HTERT RPE-1 (cell line): ENCODE data around the gene NGEF.
"Not testable (repeated sequence)": the region's sequence is repeated elsewhere in the genome, so short reads cannot be mapped to it uniquely, and the experiment has no call there.

Experiments used
- in situ Hi-C: fragments of 300-500 bp; cut with MboI; formaldehyde crosslinking; loops from 4 replicates; pipeline ENCODE4 v1.14.3; 2020; ENCODE audit warnings: low sequenced_read_pairs

NGEF gene

GRCh38 chr2:233023007-233023760, 10.1 kb upstream of the NGEF start:
- in situ Hi-C loops: no loop called here

DNA sequence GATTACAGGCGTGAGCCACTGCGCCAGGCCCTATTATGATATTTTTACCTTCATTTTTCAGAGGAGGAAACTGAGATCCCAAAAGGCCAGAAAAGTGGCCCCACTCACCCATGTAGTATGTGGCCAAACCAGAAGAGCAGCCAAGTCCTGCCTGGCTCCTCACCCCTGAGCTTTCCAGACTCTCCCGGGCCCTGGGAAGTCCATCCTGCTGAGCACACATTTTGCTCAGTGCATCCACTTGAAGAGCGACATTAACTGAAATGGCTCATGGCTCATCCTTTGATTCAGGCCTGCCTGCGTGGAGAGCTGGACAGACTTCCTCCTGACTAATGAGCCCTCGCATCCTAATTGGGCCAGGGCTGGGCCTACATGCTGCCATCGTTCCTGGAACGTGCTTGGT, 9.5 kb upstream of the NGEF start:
- in situ Hi-C loops: no loop called here

DNA sequence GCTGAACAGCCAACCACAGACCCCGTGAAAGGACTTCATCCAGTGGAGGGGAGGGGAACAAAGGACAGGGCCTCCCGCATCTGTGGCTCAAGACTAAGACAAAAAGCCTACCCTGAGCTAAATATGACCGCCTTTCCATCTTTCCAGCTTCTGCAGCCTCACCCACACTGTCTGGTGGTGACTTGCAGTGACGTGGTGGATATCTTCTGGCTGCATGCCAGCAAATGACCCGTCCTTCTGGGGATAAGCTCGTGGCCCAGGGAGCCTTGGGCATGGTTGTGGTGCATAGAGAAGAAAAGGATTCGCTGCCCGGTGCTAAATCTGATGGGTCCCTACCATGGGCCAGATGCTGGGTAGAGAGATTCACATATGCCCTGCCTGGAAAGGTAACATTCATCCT, 8.7 kb upstream of the NGEF start:
- in situ Hi-C loops: no loop called here

GRCh38 chr2:233020454-233020853, 7.4 kb upstream of the NGEF start:
- in situ Hi-C loops: no loop called here

- in situ Hi-C loops: not testable (repeated sequence)
Observed at GRCh38 chr2:233019610-233020009, 6.6 kb upstream of the NGEF start.

DNA sequence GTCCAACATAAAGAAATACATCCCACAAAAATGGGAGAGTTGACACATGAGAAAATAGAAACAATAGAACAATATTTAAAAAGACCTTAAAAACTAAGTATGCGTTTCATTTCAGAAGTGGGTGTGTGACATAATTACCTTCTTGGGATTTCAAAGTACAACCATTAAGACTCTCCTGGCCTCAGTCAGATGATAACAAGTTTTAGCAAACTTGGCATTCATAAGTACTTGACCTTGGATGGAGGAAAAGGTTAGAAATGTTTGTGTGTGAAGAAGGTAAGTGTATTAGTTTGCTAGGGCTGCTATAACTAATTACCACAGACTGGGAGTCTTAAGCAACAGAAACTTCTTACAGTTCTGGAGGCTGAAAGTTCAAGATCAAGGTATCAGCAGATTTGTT, 4.9 kb upstream of the NGEF start:
- in situ Hi-C loops: no loop called here

DNA sequence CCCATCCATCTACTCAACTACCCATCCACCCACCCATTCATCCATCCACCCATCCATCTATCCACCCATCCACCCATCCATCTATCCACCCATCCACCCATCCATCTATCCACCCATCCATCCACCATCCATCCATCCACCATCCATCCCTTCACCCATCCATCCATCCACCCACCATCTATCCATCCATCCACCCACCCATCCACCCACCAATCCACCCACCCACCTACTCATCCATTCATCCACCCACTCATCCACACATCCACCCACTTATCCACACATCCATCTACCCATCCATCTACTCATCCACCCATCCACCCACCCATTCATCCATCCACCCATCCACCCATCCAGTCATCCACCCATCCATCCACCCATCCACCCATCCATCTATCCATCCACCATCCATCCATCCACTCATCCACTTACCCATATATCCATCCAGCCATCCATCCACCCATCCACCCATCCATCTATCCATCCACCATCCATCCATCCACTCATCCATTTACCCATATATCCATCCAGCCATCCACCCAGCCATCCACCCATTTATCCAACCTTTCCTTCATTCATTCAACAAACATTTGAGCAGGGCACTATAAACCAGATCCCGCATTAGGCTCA, 2.1 kb upstream of the NGEF start:
- in situ Hi-C loops: no loop called here

GRCh38 chr2:233013650-233014049, 594 bp upstream of the NGEF start:
- in situ Hi-C loops: no loop called here

DNA sequence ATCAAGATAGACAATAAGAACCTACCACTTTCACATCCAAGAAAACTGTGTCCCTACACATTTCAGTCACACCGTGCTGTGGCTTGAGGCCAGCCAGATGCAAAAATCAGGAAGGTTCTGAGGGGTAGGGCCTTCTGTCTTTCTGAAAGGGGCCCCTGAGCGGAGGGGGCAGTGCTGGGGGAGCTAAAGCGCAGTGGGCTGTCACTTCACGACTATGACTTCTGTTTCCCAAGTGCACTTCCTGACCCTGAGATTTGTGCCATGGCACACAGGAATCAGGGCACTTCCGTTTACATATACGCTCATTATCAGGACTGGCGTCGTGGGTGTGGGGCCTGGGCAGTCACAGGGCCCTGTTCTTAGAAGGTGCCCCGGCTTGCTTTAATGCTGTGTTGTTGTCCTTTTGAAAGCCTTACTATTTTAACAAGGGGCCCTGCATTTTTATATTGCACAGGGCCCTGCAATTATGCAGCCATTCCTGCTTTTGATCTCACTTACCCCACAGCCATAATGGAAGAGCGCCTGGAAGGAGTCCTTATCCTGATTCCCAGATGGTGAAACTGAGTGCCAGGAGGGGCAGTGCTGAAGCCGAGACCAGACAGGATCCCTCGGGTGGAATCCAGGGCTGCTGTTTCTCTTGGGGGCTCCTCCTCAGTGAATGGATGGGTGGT, 620 bp downstream of the NGEF start:
- in situ Hi-C loops: no loop called here

DNA sequence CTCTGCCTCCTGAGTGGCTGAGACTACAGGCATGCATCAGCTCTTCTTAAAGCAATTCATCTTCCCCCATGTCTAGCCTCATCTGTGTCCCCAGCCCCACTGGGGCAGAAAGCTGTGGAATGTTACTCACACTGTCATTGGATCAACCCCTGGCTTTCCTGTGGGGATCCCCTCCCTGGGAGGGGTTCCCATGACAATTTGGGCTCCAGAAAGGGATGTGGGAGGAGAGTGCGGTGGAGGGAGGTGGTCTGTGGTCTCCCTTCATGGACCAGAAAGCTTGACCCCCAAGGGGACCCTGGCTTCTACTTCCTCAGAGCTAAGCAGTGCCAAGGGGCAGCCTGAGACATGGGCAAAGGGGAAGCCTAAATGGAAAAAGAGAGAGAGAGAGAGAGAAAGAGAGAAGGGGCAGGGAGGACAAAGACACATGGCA, 1.3 kb downstream of the NGEF start:
- in situ Hi-C loops: no loop called here

DNA sequence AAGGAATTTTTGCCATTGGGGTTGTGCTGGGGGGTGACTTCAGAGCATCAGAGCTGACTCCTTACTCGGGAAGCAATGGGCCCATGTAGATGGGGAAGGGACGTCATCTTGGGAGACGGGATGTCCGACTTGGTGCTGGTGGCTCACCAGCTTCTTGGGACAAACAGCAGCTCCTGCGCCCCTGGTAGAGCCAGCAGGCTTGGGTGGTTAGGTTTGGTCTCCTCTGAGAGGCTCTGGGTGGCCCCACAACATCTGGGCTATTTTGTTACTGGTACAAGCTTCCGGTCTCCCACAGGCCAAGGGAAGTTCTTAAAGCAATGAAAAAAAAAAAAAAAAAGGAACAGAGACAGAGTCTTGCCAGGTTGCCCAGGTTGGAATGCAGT, 1.8 kb downstream of the NGEF start:
- in situ Hi-C loops: no loop called here

DNA sequence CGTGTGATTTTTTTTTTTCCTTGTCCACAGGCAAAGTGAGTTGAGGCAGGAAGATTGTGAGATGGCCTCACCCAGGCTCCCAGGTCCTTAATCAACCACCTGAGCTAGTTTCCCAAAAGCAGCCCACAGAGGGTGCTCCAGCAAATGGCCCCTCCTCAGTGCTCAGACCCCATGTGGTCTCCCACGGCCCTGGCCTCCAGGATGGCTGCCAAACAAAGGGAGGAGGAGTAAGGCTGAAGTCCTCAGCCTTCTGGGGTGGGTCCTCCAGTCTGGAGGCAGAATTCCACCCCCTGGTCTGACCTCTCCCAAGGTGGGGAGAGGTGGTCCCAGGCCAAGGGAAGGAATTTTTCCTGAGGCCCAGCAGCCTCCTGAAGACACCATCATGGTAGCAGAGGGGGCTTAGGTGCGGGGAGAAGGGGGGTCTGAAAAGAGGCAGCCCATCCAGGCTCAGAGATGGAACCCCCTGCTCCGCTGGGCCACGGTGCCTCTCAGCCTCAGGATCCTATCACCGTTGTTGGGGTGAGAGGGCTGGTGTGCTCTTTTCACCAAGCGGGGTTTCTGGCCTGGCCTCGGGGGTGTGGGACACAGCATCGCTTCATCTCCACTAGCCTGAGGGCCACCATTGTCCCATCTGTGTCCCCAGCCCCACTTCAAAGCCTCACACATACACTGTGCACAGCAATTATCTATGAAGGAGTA, 2.3 kb downstream of the NGEF start:
- in situ Hi-C loops: no loop called here

DNA sequence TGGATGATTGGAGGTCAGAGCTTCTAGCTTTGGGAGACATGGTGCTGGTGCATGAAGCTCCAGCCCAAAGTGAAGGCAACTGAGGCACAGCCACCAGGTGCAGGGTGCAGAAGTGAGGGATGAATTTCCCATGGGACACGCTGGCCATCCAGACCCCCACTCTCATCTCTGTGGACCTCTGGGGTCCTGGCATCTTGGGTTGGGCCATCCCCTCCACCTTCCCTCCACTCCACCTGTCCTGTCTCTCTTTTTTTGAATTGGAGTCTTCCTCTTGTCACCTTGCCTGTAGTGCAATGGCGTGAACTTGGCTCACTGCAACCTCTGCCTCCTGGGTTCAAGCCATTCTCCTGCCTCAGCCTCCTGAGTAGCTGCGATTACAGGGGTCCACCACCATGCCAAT, 3.4 kb downstream of the NGEF start:
- in situ Hi-C loops: no loop called here

- in situ Hi-C loops: no loop called here
Observed at GRCh38 chr2:233007739-233008138, 5.3 kb downstream of the NGEF start.

DNA sequence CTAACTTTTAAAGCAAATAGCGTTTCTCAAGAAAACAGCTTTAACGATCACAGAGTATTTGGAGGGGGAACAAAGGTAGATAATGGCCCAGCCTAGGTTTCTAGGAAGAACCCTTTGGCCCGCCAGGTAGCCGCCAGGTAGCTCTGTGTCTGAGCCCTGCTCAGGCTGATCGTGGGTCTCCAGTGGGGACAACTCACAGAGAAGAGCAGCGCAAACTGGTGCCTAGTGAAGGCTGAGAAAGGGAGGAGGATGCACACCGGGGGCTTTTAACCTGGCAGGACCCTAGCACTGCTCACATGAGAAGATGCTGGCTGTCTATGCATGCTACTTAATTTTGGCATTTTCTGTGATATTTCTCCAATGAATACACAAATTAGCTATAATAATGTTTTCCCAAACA, 5.8 kb downstream of the NGEF start:
- in situ Hi-C loops: no loop called here

GRCh38 chr2:233006648-233007047, 6.4 kb downstream of the NGEF start:
- in situ Hi-C loops: no loop called here

DNA sequence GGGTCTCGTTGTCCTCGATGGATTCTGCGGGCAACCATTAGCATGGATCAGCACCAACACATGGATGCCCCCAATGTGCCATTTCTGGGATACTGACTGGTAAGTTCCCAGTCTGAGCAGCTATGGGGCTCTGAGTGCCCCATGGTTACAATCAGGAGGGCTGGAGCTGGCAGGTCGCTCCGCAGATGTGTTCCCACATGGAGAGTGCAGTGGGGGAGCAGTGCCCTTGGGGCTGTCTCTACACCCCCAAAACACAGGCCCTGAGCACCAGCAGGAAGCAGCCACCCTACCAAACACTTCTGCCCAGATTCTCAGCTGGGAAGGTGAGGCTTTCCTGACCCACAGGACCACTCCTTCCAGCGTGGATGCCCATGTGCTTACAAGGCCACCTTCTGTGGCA, 8.0 kb downstream of the NGEF start:
- in situ Hi-C loops: no loop called here

- in situ Hi-C loops: no loop called here
Observed at GRCh38 chr2:233003658-233004555, 9.1 kb downstream of the NGEF start.

GRCh38 chr2:233002829-233003657, 10.0 kb downstream of the NGEF start:
- in situ Hi-C loops: no loop called here
